Peyer's patch (tissue), 4 donors: ENCODE data around the gene RMP24.

Experiments
- CTCF ChIP-seq, 6 experiments: fragments of 450-650 bp in 4 of 6; fragments of 200-600 bp in 2 of 6; sonication (generic) in 1 of 6; IDR thresholded peaks; one replicate each; pipeline ENCODE4 v1.5.1; 2017 to 2019; ENCODE audit warnings: antibody characterized with exemption in 6 of 6, mild to moderate bottlenecking in 3 of 6, moderate library complexity in 1 of 6
- POLR2A ChIP-seq, 2 donors: fragments of 450-650 bp; IDR thresholded peaks; one replicate each; pipeline ENCODE4 v1.5.1; 2017; ENCODE audit warnings: antibody characterized with exemption in 2 of 2, mild to moderate bottlenecking in 2 of 2, moderate library complexity in 2 of 2

GRCh38 chr18:35934891-35935290 lies 37.6 kb upstream of the RMP24 start:
- no peak for TF ChIP-seq CTCF (IDR thresholded peaks at IDR 0.05)
- no peak for TF ChIP-seq POLR2A (IDR thresholded peaks at IDR 0.05)
